ENCODE data around the gene RGL1. TPM values are rescaled to one million over a fixed set of nuclear protein-coding genes. Genes with fewer than 3 reads are reported as not detected.

Gene RGL1
- total RNA-seq, 1 experiment from 2014 or later = 1.3 TPM

GRCh38 chr1:183819059-183819458 lies 14.1 kb downstream of the RGL1 start:
- H4K20me1 ChIP-seq (ENCODE audit: insufficient read depth) = no peaks in the 10 kb centered on the region
- no peak for DNase-seq (ENCODE audit: low read depth, low spot score)
- ChIA-PET RAD21 (ENCODE audit: low non-redundant PET in 1 of 2, low total read pairs in 2 of 2, uncharacterized antibody in 2 of 2, unreplicated experiment in 2 of 2) (no interaction called here), POLR2A (no interaction called here), CTCF (no interaction called here)
- H3K9me3 ChIP-seq (ENCODE audit: control insufficient read depth in 1 of 2, insufficient read depth in 1 of 2, low read depth in 1 of 2, low read length in 2 of 2) = no peaks in the 10 kb centered on the region
- H3K9me2 ChIP-seq (ENCODE audit: insufficient read depth) = no peaks in the 10 kb centered on the region
- no peaks in the 10 kb centered on the region for H3K36me3 ChIP-seq (ENCODE audit: control insufficient read depth in 1 of 2, insufficient read depth in 2 of 2, low read length in 2 of 2)
- ATAC-seq = no peak
- no peak overlapping the region for H3K4me3 ChIP-seq (replicated peaks in 1 of 2; ENCODE audit: low read depth in 1 of 2, low read length in 2 of 2)
- no peak overlapping the region for H3K4me2 ChIP-seq (ENCODE audit: low read length)
- intact Hi-C loops (cut with micrococcal nuclease) = no loop called here
- H3K27me3 ChIP-seq (ENCODE audit: insufficient read depth, low read length) = no peaks in the 10 kb centered on the region
- H3K27ac ChIP-seq (ENCODE audit: low read depth, low read length) = no peak overlapping the region
- H3K79me2 ChIP-seq (ENCODE audit: insufficient read depth, low read length) = no peaks in the 10 kb centered on the region
- no peaks in the 10 kb centered on the region for H3K4me1 ChIP-seq (ENCODE audit: control insufficient read depth in 1 of 2, insufficient read depth in 2 of 2, low read length in 2 of 2)
- H3K9ac ChIP-seq (ENCODE audit: low read length) = no peak overlapping the region
- no TSS peak for BruUV-seq (replicated peaks)
- TF ChIP-seq, protein P1, sequence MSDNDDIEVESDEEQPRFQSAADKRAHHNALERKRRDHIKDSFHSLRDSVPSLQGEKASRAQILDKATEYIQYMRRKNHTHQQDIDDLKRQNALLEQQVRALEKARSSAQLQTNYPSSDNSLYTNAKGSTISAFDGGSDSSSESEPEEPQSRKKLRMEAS (IDR thresholded peaks at IDR 0.05) = no peak
- TF ChIP-seq ZNF274 (IDR thresholded peaks at IDR 0.05; ENCODE audit: low read depth, low read length) (no peak), SIN3A (IDR thresholded peaks at IDR 0.05; ENCODE audit: low read depth) (no peak), CTCF (IDR thresholded peaks at IDR 0.05 in 2 of 3, conservative IDR thresholded peaks at IDR 0.05 in 1 of 3; ENCODE audit: borderline replicate concordance in 1 of 3, insufficient read depth in 1 of 3, low read depth in 2 of 3, low read length in 2 of 3) (no peak), SRF (IDR thresholded peaks at IDR 0.05; ENCODE audit: low read depth) (no peak), REST (IDR thresholded peaks at IDR 0.05; ENCODE audit: low read depth) (no peak), SP1 (IDR thresholded peaks at IDR 0.05; ENCODE audit: low read depth) (no peak), FOSL1 (IDR thresholded peaks at IDR 0.05; ENCODE audit: low read depth) (no peak), POLR2AphosphoS5 (IDR thresholded peaks at IDR 0.05; ENCODE audit: low read depth, low read length) (no peak), RAD21 (IDR thresholded peaks at IDR 0.05; ENCODE audit: low read depth) (no peak)
- H2AFZ ChIP-seq (ENCODE audit: low read depth, low read length, poor library complexity, severe bottlenecking) = no peak overlapping the region
